ENCODE data around the gene RPS6KA2. TPM values are rescaled to one million over a fixed set of nuclear protein-coding genes. Genes with fewer than 3 reads are reported as not detected.
A peak's percentile ranks its signal among the peaks of the same experiment; 100 is the strongest.

The RPS6KA2 gene
- total and polyA plus RNA-seq, 2 experiments from 2014 or later, result 12.5 to 25.3 TPM

- TF ChIP-seq ZNF462 (CRISPR knock-in tag; IDR thresholded peaks at IDR 0.05), result no peak
- TF ChIP-seq ZNF114 (CRISPR knock-in tag; IDR thresholded peaks at IDR 0.05), result no peak
- TF ChIP-seq REST (IDR thresholded peaks at IDR 0.05; ENCODE audit: unreplicated experiment), result no peak
These were observed 68.7 kb downstream of the RPS6KA2 start (continued) for GRCh38 chr6:166558156-166559005.

GRCh38 chr6:166556863-166557322, 70.2 kb downstream of the RPS6KA2 start:
- DNase-seq (ENCODE audit: low spot score) (peak; percentile 48), ATAC-seq (no peak)
- TF ChIP-seq POLR2AphosphoS5 (IDR thresholded peaks at IDR 0.05; ENCODE audit: low read depth) (no peak), EZH2 (IDR thresholded peaks at IDR 0.05; ENCODE audit: low read depth, unreplicated experiment) (no peak), JUNB (IDR thresholded peaks at IDR 0.05; ENCODE audit: unreplicated experiment) (no peak), ZNF114 (CRISPR knock-in tag; IDR thresholded peaks at IDR 0.05) (no peak), STAT1 (IDR thresholded peaks at IDR 0.05; ENCODE audit: unreplicated experiment) (no peak), NANOG (IDR thresholded peaks at IDR 0.05; ENCODE audit: borderline replicate concordance) (no peak)
- Histone ChIP-seq H3K4me3 (no peak overlapping the region), H3K79me2 (replicated peaks; ENCODE audit: insufficient read depth) (peaks cover 68% of the 10 kb centered on the region), H4K20me1 (replicated peaks; ENCODE audit: insufficient read depth) (peaks cover 5% of the 10 kb centered on the region; the same call in 1 of the 2 replicates), H3K27ac (ENCODE audit: low read depth) (no peak overlapping the region), H3K4me1 (ENCODE audit: insufficient read depth) (peaks cover 60% of the 10 kb centered on the region), H3K27me3 (ENCODE audit: insufficient read depth) (no peaks in the 10 kb centered on the region), H3K36me3 (ENCODE audit: insufficient read depth) (no peaks in the 10 kb centered on the region), H3K4me2 (no peak overlapping the region), H2AFZ (no peak overlapping the region), H3K9me2 (ENCODE audit: insufficient read depth) (no peaks in the 10 kb centered on the region), H3F3A (replicated peaks; ENCODE audit: low read depth) (no peaks in the 10 kb centered on the region)
- H3K4me1 Mint-ChIP-seq, result peaks cover 67% of the 10 kb centered on the region
- no peaks in the 10 kb centered on the region; the same call in 2 of the 3 replicates for H3K9me3 Mint-ChIP-seq
- H3K36me3 Mint-ChIP-seq (ENCODE audit: low read depth), result no peaks in the 10 kb centered on the region; the same call in 1 of the 3 replicates
- no peak overlapping the region for H3K4me3 Mint-ChIP-seq
- H3K27me3 Mint-ChIP-seq (ENCODE audit: insufficient read depth, low read depth, poor library complexity), result peaks cover 5% of the 10 kb centered on the region
- H3K27ac Mint-ChIP-seq, result no peak overlapping the region
